Uterus (tissue), 4 donors: ENCODE measurements around the gene DAB2IP. TPM values are rescaled to one million over a fixed set of nuclear protein-coding genes. Genes with fewer than 3 reads are reported as not detected.

Experiments used
- DNase-seq, 2 donors: peaks; one replicate each; pipeline ENCODE4 v3.0.0-alpha.2; 2019 to 2020
- H3K27ac ChIP-seq, 2 donors: fragments of 200-600 bp; sonication (generic); 1 replicate in 1 of 2; 2 replicates in 1 of 2; pipeline ENCODE4 v1.5.1; 2016 to 2018
- H3K27me3 ChIP-seq, 2 donors: fragments of 200-600 bp; sonication (generic); one replicate each; pipeline ENCODE4 v1.5.1; 2018 to 2019; ENCODE audit warnings: control low read depth in 1 of 2
- H3K36me3 ChIP-seq, 2 donors: fragments of 200-600 bp; sonication (generic); one replicate each; pipeline ENCODE4 v1.5.1; 2019; ENCODE audit warnings: control low read depth in 1 of 2
- H3K4me1 ChIP-seq, 2 donors: fragments of 200-600 bp; sonication (generic); one replicate each; pipeline ENCODE4 v1.5.1; 2018 to 2019; ENCODE audit warnings: control low read depth in 1 of 2
- H3K4me3 ChIP-seq, 2 donors: fragments of 200-600 bp; sonication (generic); 1 replicate in 1 of 2; 2 replicates in 1 of 2; pipeline ENCODE4 v1.5.1; 2018 to 2019; ENCODE audit warnings: mild to moderate bottlenecking in 1 of 2
- H3K9me3 ChIP-seq, 2 donors: fragments of 200-600 bp; sonication (generic); one replicate each; pipeline ENCODE4 v1.5.1; 2019; ENCODE audit warnings: control low read depth in 1 of 2
- CTCF ChIP-seq, 4 experiments: fragments of 200-600 bp in 2 of 4; fragments of 450-650 bp in 2 of 4; sonication (generic) in 2 of 4; IDR thresholded peaks; one replicate each; pipeline ENCODE4 v1.5.1; 2016 to 2019; ENCODE audit warnings: antibody characterized with exemption in 4 of 4, mild to moderate bottlenecking in 2 of 4, moderate library complexity in 1 of 4
- POLR2A ChIP-seq, 2 donors: fragments of 450-650 bp; IDR thresholded peaks; one replicate each; pipeline ENCODE4 v1.6.1; 2016; ENCODE audit warnings: antibody characterized with exemption in 2 of 2, mild to moderate bottlenecking in 1 of 2, moderate library complexity in 1 of 2
- intact Hi-C: fragments of 100-400 bp; cut with DNase I; formaldehyde crosslinking; loops from one replicate; pipeline ENCODE4 v1.15.1; 2023; ENCODE audit warnings: low total_unique reads
- total RNA-seq, 4 donors: library from RNA; depleted of rRNA in 3 of 4; stranded (reverse); fragments of >200 nt in 3 of 4; gene quantifications; one replicate each; pipeline versions ENCODE4 v1.1.0 to v1.2.4, GENCODE V29; 2014 to 2023
- donor health status: DM: yes; HTN: yes; CAD: no.

DAB2IP gene
- total RNA-seq, 4 donors from 2014 or later, result 22.0 to 139 (median 31.6) TPM

- Histone ChIP-seq H3K27me3 (no peaks in the 10 kb centered on the region), H3K36me3 (no peaks in the 10 kb centered on the region), H3K4me3 (no peak overlapping the region), H3K4me1 (no peaks in the 10 kb centered on the region), H3K27ac (no peak overlapping the region), H3K9me3 (no peaks in the 10 kb centered on the region)
- intact Hi-C loops, result no loop called here
- TF ChIP-seq CTCF (IDR thresholded peaks at IDR 0.05), result no peak
- TF ChIP-seq POLR2A (IDR thresholded peaks at IDR 0.05), result no peak
- DNase-seq, result no peak
These were observed 160.3 kb downstream of the DAB2IP start for GRCh38 chr9:121811751-121812150.

- H3K36me3 ChIP-seq, result no peaks in the 10 kb centered on the region
- DNase-seq, result no peak
- H3K4me1 ChIP-seq, result no peaks in the 10 kb centered on the region
- TF ChIP-seq CTCF (IDR thresholded peaks at IDR 0.05) (no peak), POLR2A (IDR thresholded peaks at IDR 0.05) (no peak)
- H3K9me3 ChIP-seq, result no peaks in the 10 kb centered on the region
- H3K27ac ChIP-seq, result no peak overlapping the region
- H3K27me3 ChIP-seq, result no peaks in the 10 kb centered on the region
- H3K4me3 ChIP-seq, result no peak overlapping the region
- intact Hi-C loops, result no loop called here
These were observed 160.8 kb downstream of the DAB2IP start for GRCh38 chr9:121812159-121812735.

- Histone ChIP-seq H3K27me3 (no peaks in the 10 kb centered on the region), H3K4me1 (no peaks in the 10 kb centered on the region), H3K36me3 (no peaks in the 10 kb centered on the region), H3K4me3 (no peak overlapping the region), H3K27ac (no peak overlapping the region), H3K9me3 (no peaks in the 10 kb centered on the region)
- no peak for TF ChIP-seq POLR2A (IDR thresholded peaks at IDR 0.05)
- TF ChIP-seq CTCF (IDR thresholded peaks at IDR 0.05), result no peak
- no peak for DNase-seq
- intact Hi-C loops, result no loop called here
These were observed 162.2 kb downstream of the DAB2IP start for GRCh38 chr9:121813519-121814210.

DNA sequence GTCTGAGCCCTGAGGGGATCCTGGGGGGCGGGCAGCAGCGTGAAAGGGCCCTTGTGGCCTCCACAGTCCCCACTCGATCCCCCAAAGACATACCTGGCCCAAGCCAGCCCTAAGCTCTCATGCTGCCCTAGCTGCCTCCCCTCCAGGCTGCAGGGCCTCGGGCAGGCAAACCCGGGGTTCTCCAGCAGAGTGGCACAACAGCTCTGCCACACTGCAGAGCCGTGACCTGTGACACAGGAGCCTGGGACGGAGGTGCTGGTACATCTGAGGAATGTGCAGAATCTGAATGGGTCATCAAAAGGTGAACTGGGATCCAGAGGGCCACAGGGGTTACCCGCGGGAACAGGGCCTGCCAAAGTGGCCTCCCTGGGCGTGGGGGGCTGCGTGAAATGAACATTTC is 163.2 kb downstream of the DAB2IP start:
- H3K4me3 ChIP-seq, result no peak overlapping the region
- DNase-seq, result no peak
- no peaks in the 10 kb centered on the region for H3K27me3 ChIP-seq
- no peaks in the 10 kb centered on the region for H3K9me3 ChIP-seq
- TF ChIP-seq POLR2A (IDR thresholded peaks at IDR 0.05) (no peak), CTCF (IDR thresholded peaks at IDR 0.05) (no peak)
- H3K27ac ChIP-seq, result no peak overlapping the region
- H3K4me1 ChIP-seq, result peaks cover 0 to under 1% of the 10 kb centered on the region in 2 donors
- no peaks in the 10 kb centered on the region for H3K36me3 ChIP-seq
- intact Hi-C loops, result no loop called here

- Histone ChIP-seq H3K27me3 (no peaks in the 10 kb centered on the region), H3K27ac (no peak overlapping the region), H3K4me1 (peaks cover 0 to 5% of the 10 kb centered on the region in 2 donors), H3K9me3 (no peaks in the 10 kb centered on the region), H3K36me3 (no peaks in the 10 kb centered on the region), H3K4me3 (no peak overlapping the region)
- no peak for TF ChIP-seq CTCF (IDR thresholded peaks at IDR 0.05)
- TF ChIP-seq POLR2A (IDR thresholded peaks at IDR 0.05), result no peak
- no peak for DNase-seq
- intact Hi-C loops, result no loop called here
These were observed 163.7 kb downstream of the DAB2IP start for GRCh38 chr9:121815084-121815483.
